SH-SY5Y (cell line): ENCODE data around the gene GAL3ST1.

Source experiments
- GATA2 ChIP-seq: IDR thresholded peaks from 2 replicates; pipeline ENCODE4 v1.6.1; 2011; ENCODE audit warnings: mild to moderate bottlenecking, low read depth, low read length
- GATA3 ChIP-seq: IDR thresholded peaks from 2 replicates; pipeline ENCODE4 v1.6.1; 2011; ENCODE audit warnings: low read depth, mild to moderate bottlenecking, low read length, moderate library complexity

The GAL3ST1 gene, protein sequence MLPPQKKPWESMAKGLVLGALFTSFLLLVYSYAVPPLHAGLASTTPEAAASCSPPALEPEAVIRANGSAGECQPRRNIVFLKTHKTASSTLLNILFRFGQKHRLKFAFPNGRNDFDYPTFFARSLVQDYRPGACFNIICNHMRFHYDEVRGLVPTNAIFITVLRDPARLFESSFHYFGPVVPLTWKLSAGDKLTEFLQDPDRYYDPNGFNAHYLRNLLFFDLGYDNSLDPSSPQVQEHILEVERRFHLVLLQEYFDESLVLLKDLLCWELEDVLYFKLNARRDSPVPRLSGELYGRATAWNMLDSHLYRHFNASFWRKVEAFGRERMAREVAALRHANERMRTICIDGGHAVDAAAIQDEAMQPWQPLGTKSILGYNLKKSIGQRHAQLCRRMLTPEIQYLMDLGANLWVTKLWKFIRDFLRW

GRCh38 chr22:30574095-30574981 is at the start of gene GAL3ST1:
Gene GAL3ST1, minus strand, starts transcription at chr22:30574665. Its CDS starts 17,273 bp downstream, at chr22:30557392.
- TF ChIP-seq GATA2 = no peak
- TF ChIP-seq GATA3 = no peak

DNA sequence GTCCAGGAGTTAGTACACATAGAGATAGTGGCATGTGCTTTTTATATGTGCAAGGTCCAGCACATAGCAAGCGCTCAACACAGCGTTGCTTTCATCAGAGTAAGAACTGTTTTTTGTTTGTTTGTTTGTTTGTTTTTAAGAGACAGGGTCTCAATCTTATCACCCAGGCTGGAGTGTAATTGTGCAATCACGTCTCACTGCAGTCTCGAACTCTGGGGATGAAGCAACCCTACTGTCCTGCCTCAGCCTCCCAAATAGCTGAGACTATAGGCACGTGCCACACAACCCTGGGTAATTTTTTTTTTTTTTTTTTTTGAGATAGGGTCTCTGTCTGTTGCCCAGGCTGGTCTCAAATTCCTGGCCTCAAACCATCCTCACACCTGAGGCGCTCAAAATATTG is 43.4 kb upstream of the GAL3ST1 start:
- TF ChIP-seq GATA3 (no peak), GATA2 (no peak)

DNA sequence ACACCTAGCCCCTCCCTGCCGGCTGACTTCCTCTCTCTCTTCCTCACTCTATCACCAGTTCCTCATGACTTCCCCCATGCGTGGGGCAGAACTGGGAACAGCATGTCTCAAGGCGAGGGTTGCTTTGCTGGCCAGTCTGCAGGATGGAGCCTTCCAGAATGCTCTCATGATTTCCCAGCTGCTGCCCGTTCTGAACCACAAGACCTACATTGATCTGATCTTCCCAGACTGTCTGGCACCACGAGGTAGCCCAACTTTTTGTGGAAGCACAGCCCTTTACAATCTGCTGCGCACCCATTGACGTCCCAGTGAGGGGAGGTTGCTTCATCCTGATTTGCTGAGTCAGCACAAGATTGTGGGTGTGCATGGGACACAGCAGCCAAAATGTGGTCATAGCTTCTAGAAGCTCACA is 41.1 kb upstream of the GAL3ST1 start:
- TF ChIP-seq GATA2 (no peak), GATA3 (no peak)

- TF ChIP-seq GATA2 = no peak
- no peak for TF ChIP-seq GATA3
These were observed 40.4 kb upstream of the GAL3ST1 start for GRCh38 chr22:30614879-30615278.

DNA sequence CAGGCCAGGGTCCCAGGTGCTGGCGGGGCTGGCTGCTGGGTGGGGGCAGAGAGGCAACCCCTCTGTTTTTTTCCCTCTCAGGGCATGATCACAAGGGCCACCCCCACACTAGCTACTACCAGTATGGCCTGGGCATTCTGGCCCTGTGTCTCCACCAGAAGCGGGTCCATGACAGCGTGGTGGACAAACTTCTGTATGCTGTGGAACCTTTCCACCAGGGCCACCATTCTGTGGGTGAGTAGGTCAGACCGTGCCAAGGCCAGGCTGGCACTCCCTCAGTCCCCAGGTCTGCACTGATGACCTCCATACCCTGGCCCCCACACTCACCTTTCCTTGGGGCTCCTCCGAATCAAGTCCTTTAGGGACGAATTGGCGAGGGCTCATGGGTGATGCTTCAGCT is 39.8 kb upstream of the GAL3ST1 start:
- TF ChIP-seq GATA2 = no peak
- TF ChIP-seq GATA3 = no peak

GRCh38 chr22:30612789-30613188 is 38.3 kb upstream of the GAL3ST1 start:
- TF ChIP-seq GATA2 = no peak
- no peak for TF ChIP-seq GATA3

GRCh38 chr22:30611197-30611596 is 36.7 kb upstream of the GAL3ST1 start:
- TF ChIP-seq GATA3 (no peak), GATA2 (no peak)

- TF ChIP-seq GATA3 (no peak), GATA2 (no peak)
These were observed 35.8 kb upstream of the GAL3ST1 start for GRCh38 chr22:30610299-30610698.

- TF ChIP-seq GATA3 (no peak), GATA2 (no peak)
These were observed 35.1 kb upstream of the GAL3ST1 start for GRCh38 chr22:30609260-30610185.

DNA sequence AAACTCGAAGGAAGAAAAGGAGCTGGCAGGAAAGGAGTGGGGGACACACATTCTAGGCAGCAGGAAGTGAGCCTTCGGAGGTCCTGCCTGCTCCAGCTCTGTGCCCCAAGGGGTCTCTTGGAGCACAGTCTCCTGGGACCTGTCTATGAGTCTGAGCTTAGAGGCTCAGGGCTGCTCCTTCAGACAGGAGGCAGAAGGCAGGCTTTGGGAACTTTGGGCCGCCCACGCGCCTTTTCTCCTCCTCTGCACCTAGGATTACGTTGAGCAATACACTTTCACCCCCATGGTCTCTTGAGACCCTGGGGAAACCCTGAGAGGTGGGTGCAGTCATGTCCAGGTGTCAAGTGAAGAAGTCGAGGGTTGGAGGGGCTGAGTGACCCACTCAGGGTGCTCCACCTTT is 33.5 kb upstream of the GAL3ST1 start:
- no peak for TF ChIP-seq GATA3
- no peak for TF ChIP-seq GATA2

DNA sequence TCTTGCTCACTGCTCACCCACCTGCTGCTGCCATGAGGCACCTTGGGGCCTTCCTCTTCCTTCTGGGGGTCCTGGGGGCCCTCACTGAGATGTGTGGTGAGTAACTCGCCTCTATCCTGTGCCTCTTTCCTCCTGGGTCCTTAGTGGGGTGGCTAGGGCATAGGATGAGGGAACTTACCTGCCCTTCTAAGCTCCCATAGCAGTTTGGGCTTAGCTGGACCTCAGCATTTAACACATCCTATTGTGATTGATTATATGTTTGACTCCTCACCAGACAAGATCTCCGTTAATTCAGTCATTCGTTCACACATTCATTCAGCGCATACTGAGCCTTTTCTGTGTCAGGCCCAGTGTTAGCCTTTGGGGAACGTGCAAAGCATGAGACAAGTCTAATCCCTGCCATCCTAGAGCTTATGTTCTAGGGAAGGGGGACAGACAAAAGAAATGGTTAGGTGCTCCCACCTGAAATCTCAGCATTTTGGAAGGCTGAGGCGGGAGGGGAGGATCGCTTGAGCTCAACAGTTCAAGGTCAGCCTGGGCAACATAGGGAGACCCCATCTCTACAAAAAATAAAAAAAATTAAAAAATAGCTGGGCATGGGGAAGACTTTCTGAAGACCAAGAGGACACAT is 33.0 kb upstream of the GAL3ST1 start:
- TF ChIP-seq GATA2 (no peak), GATA3 (no peak)

DNA sequence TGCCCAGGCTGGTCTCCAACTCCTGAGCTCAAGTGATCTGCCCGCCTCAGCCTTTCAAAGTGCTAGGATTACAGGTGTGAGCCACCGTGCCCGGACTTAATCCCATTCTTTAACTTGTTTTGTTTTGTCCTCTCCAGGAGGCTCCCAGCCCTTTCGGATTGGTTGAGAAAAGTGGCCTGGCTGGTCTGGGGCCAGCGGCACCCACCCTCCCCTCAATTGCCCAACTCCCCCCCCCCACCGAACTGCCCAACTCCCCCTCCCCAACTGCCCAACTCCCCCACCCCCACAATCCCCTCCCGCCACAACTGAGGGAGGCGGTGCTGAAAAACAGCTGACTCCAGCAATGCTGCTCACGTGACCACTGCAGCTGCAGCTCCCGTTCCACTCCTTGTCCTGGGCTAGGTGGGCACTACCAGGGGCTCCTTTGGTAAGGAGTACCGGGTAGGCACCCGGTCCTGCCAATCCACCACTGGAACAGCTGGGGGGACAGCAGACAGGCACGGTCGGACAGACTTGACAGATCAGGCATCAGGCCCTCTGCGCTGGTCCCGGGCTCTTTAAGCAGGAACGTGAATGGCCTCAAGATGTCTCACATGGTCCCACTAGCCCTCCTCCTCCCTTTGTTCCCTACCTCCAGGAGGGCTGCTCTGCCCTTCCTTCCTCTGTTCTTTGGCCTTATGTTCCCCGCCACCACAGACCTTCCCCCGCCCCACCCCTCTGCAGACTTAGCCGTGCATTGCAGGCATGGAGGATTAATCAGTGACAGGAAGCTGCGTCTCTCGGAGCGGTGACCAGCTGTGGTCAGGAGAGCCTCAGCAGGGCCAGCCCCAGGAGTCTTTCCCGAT is 32.2 kb upstream of the GAL3ST1 start, which contains the start of gene TCN2:
Gene TCN2 (plus strand): TSS at position 720 of the 845 bp plus-strand sequence. CDS start 158 bp downstream, outside the sequence.
- TF ChIP-seq GATA2 (no peak), GATA3 (no peak)
